SKM-1 treated with dmso at 0.1 percent for 144 hours (cell line): Measurements from ENCODE around the gene LRP8.

ENCODE experiments used
- DNase-seq: peaks from one replicate; lab custom pipeline; 2025; ENCODE audit not compliant: unreplicated experiment; lab: John Stamatoyannopoulos, UW

The LRP8 gene

DNA sequence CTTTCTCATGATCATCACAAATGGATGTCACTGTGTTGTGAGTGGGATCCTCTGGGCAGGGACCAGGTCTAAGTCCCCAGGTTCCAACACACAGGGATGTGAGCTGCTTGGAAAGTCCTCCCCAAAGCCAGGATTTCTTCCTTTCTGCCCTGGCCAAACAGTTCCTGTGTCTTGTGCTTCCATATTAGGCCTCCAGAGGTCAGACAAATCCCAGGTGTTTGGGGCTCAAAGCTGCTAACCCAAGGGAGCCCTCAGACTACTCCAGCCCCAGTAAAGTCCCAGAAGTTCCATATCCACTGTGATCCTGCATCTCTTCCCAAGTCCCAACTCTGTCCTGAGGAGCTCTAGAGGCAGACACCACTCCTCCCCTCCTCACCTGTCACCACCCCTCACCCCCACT lies 61.8 kb downstream of the LRP8 start:
- DNase-seq, result no peak

DNA sequence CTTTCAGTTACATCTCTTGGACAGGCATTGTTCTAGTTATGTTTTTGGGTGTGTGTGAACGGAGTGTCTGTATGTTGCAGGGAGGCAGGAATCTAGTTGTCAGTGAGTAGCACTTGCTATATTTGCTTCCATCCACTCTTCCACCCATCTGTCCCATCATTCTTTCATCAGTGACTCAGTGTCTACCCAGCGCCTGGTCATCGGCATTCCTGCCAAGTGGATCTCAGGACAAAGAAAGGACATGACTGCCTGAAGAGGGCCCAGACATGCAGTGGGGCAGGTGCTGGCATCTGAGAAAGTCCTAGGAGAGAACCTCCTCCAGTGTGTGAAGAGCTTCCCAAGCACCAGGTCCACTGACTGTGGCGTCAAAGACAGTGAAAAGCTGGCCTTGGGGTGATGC lies 62.3 kb downstream of the LRP8 start:
- DNase-seq, result no peak

DNA sequence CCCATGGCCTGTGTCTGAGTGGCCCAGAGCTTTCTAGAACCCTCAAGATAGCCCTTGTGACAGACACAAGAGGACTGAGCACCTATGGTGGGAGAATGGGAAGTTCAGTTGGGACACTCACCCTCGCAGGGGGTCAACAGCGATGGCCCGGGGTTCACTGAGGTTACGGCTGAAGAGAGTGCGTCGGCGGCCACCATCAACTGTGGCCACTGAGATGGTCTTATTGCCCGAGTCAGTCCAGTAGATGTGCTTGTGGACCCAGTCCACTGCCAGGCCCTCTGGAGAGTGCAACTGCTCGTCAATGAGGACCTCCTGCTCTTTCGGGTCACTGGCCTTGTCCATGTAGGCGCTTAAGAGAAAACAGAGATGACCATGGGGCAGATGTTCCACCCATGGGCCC lies 63.8 kb downstream of the LRP8 start:
- DNase-seq, result no peak

DNA sequence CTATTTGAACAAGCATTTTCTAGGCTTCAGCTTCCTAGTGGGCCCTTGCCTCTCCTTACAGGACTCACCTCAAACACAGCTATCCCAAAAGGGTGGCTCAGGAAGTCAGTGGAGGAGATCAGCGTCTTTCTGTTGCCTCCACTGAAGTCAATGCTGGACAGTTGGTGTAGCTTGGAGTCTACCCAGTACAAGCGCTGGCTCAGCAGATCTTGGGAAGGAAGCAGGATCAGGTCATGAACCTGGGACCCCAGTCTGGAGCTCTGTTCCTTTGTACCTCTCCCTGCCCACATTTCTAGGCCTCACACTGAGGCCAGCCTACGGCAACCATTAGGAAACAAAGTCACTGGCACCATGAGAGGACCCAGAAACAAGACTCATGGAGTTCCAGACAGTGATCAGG lies 65.9 kb downstream of the LRP8 start:
- no peak for DNase-seq

DNA sequence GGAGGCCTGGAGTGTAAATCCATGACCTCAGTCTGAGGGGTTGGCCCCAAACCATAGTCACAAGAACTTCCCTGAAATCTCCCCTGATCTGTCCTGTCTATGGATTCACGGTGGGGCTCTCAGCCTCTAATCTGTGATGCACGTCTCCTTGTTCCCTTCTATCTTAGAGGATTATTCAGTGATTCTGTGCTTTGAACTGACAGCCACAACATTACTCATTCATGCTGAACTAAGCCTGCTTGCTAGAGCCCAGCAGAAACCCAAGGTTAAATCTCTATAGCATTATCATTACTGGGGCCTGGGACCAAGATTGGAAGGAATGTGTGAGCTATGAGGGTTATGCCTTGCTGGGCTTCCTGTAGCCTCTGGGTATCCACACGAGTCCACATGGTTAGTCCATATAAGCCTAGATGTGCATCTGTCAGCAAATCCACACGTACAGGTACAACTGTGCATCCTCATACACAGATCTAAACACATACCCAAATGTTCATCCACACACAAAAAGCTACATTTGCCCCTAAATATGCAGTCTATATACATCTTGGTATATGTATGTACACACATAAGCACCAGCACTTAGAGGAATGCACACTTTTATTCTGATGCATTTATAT lies 67.1 kb downstream of the LRP8 start:
- no peak for DNase-seq

DNA sequence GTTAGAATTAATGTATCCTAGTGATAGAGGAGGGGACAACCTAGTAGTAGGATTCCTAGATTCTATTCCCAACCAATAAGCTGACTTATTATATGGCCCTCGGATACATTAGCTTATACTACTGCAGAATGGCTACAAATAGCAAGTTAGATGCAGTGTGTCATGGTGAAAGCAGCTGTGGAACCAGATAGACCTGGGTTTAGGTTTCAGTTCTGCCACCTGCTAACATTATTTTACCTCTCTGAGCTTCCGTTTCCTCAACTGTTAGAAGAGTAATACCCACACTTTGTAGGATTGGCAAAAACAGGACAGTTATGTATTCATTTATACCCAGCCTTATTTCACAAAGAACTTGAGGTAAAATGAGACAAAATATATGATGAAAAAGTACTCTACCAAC lies 67.9 kb downstream of the LRP8 start:
- DNase-seq, result no peak

DNA sequence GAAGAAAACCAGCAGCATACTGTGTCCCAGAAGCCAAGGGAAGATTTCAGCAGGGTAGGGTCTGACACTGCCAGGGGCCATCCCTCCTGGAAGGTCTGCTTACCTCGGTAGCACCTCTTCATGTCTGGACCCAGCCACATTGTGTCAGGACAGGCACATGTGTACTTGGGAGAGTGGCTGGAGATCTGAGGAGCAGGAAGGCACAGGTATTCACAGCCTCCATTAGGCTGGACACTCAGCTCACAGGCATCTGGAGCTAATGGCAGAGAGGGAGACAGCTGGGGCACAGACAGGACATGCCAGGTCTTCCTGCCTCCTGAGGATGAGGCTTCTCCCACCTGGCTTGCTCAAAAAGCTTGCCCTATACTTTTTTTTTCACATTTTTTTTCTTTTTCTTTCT lies 69.7 kb downstream of the LRP8 start:
- no peak for DNase-seq

DNA sequence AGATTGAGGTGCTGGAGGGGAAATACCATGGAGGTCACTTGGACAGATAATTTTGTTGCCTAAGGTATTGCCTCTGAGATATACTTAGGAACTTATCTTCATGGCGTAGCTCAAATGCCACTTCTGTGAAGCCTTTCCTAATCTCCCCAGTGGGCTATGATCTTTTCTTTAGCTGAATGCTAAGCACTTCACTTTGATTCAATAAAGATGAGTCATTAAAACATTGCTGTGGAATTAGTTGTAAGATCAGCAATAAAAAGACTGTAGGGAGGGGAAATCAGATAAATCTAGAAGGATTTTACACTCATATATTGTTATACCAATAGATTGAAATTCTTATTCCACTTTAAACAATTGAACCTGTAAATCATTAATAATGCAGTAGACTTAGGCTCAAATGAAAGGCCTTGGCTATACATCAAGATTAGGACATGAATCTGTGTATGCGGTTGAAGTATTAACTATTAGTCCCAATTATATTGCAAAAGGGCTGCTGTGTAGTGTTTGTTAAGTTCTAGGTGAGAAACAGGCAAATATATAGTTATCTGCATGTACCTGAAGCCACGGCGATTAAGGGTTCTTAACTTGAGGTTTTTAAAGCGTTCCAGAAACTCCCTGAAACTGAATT lies 70.3 kb downstream of the LRP8 start:
- DNase-seq, result no peak

DNA sequence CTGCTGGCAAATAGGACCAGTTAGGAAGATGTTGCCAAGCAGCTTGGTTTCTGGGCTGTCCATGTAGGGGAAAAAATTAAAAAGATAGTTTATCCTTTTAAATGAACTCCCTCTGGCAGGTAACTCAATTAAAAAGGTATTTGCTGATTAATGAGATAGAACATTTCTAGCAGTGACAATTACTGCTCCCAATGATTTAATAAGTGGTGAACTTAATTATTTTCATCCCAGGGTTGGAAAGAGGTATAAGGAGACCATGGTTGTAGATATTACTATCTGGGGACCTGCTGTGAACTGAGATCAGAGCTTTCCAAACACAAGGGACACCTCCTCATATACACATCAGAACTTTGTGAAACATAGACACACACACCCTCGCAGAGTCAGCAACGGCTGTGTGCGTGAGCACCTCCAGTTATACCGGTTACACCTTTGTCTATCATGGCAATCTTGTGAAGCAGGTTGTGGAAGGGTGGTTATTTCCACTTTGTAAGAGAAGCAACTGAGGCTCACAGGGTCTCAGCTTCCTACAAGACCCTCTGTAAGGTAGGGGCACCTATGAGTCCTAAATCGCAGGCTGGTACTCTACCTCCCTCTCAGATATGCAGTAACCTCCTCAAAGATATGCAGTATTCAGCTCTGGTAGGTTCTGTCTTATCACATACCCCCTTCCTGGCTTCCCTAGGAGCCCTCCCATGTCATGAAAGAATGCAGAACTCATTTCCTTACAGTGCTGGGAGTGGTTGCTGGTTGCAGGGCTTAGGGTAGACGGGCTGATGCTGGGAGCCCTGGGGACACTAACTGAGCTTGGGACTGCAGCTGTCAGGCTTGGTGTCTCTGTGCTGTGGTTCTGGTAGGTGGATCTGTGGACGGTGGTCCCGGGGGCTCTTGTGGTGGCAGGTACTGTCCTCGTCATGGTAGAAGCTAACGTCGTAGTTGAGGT lies 71.1 kb downstream of the LRP8 start:
- DNase-seq, result no peak

DNA sequence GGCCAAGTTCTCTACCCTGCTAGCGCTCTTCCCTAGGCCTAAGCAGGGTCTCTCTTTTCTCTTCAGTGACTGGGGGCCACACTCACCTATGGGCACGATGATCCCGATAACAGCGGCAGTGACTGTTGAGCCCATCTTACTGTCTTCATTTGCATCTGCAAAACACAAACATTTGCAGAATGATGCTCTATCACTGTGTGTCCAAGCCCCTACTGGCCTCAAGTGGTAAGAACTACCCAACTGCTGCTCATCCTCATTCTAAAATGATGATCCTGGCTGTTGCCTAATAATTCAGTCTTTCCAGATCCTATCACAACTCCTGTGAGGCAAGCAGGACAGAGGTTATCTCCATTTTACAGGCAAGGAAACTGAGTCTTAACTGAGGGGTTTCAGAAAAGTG lies 72.8 kb downstream of the LRP8 start:
- no peak for DNase-seq

DNA sequence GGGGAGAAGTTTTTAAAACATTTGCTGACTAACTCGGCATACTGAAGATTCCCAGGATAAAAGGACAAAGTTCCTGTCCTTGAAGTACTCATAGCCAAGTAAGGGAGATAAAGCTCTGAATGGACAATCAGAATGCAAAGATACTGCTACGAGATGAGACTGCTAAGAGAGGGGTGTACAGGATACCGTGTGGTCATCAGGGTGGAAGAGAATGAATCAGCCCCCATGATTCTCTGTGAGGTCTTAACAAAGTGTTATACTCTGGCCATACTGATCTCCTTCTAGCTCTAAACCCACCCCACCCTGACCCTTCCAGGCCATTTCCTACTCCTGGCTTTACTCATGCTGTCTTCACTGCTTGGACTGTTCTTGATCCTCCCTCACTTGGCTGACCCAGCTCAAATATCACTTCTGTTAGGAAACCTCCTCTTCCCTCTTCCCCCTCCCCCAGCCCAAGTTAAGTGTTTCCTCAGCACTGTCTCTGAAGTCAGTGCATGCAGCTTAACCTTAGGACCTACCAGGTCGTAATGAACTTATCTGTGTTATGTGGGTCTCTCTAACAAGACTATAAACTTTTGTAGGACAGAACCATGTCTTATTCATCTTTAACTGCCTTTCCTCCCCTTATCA lies 73.7 kb downstream of the LRP8 start:
- DNase-seq, result no peak

DNA sequence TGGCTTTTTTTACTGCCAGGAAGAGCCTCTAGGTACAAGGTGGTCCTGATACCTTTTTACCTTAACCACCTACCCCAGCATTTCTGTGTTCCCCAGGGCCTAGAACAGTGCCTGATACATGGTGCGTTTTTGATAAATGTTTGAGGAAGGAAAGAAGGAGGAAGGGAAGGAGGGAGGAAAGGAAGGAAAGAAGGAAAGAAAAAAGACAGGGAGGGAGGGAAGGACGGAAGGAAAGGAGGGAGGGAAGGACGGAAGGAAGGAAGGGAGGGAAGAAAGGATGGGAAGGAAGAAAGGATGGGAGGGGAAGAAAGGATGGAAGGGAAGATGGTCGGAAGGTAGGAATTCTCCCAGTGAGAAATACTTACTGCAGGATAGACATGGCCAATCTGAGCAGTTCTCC lies 77.5 kb downstream of the LRP8 start:
- no peak for DNase-seq

DNA sequence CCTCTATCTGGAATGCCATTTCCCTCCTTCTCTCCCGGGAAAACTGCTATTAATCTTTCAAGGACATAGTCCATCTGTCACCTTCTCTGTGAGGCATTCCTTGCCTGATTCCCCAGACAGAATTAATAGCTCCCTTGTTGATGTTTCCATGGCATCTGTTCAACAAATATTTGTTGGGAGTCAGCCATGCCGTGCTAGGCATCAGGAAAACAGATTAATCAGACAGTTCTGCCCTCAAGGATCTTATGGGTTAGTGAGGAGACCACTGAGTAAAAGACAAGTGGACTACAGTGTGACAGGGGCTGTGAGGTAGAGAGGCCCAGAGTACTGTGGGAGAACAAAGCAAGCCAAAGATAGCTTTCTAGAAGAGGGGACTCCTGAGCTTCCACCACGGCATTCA lies 78.2 kb downstream of the LRP8 start:
- DNase-seq, result no peak

DNA sequence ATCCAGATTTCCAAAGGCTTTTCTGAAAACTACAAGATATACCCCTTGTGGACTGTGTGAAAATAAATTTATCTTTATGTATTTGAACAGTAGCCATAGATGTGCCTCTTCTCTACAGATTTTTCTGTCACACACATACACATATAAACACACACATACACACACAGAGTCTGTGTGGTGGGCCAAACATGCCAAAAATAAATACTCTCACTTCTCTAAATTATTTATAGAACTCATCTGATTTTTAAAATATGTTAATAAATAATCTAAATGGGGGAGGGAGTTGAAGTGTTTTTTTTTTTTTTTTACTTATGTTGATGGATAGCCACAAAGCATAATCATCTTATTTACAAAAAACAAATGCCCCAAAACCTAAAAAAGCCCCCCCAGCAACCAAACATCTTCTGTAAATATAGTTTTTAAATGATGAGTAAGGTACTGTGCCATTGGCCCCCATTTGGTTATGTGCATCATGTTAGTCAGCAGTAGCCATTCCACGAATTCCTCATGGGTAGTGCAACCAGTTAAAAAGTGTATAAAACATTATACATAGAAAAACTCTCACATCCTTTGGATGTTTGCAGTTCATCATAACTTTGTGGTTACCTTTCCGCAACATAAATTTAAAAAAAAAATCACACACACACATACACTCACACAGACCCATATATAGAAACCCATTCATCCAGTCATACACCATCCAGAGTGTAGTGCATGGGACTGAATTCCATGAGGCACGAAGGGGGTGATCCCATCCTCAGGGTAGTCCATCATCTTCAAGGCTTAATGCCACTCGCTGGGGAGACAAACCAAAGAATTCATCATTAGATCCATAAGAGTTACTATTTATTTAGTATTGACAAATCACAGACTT lies 81.4 kb downstream of the LRP8 start:
- DNase-seq, result no peak

DNA sequence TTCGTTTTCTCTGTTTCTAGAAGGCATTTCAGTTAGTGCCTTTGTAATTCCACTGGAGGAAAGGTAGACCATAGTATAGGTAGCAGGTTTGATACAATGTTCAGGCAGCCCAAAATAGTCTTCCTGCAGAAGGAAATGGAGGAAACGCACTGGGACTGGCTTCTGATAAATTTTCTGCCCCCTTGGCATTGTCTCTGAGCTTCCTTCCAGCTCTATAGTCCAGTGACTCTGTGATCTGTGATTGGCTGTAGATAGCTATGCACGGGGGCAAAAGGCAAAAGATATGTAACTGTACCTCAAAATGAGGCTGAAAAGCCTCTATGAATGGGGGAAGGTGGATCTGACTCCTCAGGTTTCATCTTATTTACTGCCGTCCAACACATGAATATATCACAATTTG lies 83.7 kb downstream of the LRP8 start:
- no peak for DNase-seq

DNA sequence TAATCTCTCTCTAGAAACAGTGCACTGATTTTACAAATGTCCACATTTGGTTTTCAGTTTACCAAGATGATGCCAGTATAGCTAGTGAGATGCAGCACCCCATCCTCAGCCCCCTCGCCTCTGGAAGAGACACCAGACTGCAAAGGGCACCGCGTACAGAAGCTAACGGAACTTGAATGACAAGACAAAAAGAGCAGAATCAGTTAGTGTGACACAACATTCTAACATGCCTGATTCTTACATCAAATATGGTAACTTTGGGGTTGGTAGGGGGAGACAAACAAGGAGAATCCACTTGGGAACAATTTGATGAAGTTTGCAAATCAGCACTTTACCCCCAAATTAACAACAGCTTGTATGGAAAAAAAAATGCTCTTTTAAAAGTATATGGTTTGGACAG lies 85.5 kb downstream of the LRP8 start:
- no peak for DNase-seq

DNA sequence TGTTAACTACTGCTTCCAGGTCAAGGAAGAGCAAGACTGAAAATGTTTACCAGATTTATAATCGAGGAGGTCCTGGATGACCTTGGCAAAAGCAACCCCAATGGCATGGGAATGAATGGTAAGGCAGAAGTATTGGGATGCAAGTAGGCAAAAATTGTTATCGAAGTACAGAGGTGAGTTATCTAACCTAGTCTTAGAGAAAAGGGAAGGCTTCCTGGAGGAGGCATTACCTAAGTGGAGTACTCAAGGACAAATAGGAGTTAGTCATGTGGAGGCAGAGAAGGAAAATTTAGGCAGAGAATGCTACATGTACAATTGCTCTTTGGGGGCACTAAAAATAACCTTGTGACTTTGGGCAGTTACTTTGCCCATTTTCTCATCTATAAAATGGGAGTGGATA lies 86.0 kb downstream of the LRP8 start:
- DNase-seq, result no peak

DNA sequence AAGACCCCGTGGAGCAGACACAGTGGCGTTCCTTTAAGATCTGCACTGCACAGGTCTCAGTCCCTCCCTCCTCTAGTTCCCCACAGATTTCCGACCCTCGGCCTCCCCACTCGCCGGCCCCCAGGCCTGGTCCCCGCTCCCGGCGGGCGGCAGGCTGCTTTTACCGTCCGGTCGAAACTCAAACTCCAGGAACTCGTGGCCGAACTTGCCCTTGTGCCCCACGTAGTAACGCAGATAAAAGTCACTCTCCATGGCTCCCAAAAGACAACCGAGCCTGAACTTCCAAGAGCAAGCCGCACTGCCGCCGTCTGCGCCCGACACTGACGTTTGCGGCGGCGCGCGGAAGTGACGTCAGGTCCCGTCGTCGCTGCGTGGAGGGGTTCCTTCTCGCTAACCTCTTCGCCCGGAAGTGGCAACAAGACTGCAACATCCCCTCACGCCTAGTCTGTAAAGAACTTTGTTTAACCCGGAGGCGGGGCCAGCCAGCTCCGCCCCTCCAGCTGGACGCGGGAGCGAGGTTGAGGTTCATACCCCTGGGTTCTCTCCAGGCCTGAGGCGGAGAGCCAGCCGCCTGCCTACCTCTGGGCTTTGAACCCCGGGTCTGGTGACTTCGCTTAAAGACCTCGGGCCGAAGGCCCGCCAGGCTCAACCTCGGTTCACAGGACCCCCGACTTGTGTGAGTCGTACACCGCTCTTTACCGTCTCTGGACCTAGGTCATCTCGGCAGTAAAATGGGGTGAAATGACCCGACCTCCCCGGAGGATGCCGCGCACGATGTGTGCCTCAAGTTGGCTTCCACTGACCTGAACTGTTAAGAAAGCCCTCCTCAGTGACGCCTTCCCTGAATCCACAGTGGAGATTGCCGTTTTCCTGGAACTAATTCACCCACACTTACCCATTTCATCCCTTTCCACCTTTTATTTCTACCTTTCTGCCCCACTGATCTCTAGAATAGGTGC lies 89.4 kb downstream of the LRP8 start, which contains the start of gene MAGOH:
MAGOH (minus strand) TSS at position 322 of the 959 bp plus-strand sequence; CDS start at position 252, 70 bp downstream.
- DNase-seq, result peak; percentile 96

DNA sequence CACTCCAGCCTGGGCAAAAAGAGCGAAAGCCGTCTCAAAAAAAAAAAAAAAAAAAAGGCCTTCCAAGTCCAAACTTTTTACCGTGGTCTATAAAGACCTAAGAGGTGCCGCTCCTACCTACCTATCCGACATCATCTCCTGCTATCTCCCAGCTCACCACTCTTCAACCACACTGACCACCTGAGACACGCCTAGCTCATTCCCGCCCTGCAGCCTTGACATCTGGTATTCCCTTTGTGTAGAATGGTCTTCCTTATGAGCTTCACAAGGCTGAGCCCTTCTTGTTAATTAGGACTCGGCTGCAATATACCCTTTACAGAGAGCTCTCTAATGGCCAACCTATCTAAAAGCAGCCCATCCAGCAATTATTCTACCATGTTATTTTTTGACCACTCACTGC lies 90.2 kb downstream of the LRP8 start:
- no peak for DNase-seq

DNA sequence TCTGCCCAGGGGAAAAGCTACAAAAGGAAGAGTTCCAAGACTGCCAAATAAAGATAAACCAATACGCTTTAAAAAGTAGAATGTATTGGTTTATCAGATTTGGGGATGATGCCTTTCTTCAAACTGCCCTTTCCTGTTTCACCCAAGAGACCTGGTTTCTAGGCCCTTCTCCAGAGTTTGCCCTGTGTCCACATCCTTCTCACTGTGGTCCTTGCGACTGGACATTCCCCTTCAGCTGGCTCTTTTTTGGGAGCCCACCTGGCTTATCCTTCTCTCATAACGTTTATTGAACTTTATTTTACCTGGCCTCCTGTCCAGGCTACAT lies 106.9 kb downstream of the LRP8 start:
- no peak for DNase-seq
